ENCODE data around the gene XPNPEP2.

The XPNPEP2 gene

DNA sequence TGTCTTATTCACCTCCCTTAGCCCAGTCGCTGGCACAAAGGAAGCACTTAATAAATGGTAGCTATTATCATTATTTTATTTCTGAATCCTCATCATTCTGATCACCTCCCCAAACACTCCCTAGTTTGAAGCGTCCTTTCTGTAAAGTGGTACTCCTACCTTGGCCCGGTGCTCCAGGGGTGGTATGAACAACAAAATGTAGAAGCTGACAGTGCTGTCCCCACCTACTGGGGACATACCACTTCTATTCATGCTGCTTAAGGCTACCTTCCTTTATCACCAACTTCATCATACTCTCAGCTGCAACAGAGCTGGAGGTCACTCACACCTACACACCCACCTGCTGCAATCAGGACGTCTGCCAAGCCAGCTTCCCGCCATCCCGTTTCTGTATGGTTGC lies 43.2 kb upstream of the XPNPEP2 start:
- H3K4me3 ChIP-seq (ENCODE audit: low read depth, low read length), result no peak overlapping the region
- no peak for TF ChIP-seq MYC (IDR thresholded peaks at IDR 0.05; ENCODE audit: low read depth, low read length)
- no peak for TF ChIP-seq POLR2A (IDR thresholded peaks at IDR 0.05; ENCODE audit: extremely low read depth, insufficient read length)
- TF ChIP-seq, protein P1, sequence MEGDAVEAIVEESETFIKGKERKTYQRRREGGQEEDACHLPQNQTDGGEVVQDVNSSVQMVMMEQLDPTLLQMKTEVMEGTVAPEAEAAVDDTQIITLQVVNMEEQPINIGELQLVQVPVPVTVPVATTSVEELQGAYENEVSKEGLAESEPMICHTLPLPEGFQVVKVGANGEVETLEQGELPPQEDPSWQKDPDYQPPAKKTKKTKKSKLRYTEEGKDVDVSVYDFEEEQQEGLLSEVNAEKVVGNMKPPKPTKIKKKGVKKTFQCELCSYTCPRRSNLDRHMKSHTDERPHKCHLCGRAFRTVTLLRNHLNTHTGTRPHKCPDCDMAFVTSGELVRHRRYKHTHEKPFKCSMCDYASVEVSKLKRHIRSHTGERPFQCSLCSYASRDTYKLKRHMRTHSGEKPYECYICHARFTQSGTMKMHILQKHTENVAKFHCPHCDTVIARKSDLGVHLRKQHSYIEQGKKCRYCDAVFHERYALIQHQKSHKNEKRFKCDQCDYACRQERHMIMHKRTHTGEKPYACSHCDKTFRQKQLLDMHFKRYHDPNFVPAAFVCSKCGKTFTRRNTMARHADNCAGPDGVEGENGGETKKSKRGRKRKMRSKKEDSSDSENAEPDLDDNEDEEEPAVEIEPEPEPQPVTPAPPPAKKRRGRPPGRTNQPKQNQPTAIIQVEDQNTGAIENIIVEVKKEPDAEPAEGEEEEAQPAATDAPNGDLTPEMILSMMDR (IDR thresholded peaks at IDR 0.05; ENCODE audit: low read depth, low read length), result no peak
- TF ChIP-seq, protein P2, sequence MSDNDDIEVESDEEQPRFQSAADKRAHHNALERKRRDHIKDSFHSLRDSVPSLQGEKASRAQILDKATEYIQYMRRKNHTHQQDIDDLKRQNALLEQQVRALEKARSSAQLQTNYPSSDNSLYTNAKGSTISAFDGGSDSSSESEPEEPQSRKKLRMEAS (IDR thresholded peaks at IDR 0.05; ENCODE audit: low read depth, low read length), result no peak
- DNase-seq (ENCODE audit: low read depth), result no peak

DNA sequence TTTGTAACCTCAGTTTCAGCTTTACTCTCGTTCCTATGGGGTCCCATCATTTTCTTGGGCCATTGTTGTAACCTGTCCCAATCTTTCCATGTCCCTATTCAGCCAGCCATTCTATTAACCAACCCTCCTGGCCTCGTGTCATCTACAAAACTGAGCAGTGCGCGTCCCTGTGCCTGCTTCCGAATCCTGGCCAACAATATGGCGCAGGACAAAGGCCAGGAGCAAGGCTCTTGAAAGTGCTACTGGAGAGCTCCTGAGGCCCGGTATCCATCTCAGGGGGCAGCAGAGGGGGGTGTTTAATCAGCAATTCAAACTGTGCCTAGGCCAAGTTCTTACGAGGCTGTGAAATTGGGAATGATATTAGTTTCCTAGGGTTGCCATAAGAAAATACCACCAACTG lies 42.8 kb upstream of the XPNPEP2 start:
- TF ChIP-seq MYC (IDR thresholded peaks at IDR 0.05; ENCODE audit: low read depth, low read length) (no peak), POLR2A (IDR thresholded peaks at IDR 0.05; ENCODE audit: extremely low read depth, insufficient read length) (no peak)
- TF ChIP-seq, protein P2 (IDR thresholded peaks at IDR 0.05; ENCODE audit: low read depth, low read length), result no peak
- TF ChIP-seq, protein P1 (IDR thresholded peaks at IDR 0.05; ENCODE audit: low read depth, low read length), result no peak
- no peak overlapping the region for H3K4me3 ChIP-seq (ENCODE audit: low read depth, low read length)
- no peak for DNase-seq (ENCODE audit: low read depth)

DNA sequence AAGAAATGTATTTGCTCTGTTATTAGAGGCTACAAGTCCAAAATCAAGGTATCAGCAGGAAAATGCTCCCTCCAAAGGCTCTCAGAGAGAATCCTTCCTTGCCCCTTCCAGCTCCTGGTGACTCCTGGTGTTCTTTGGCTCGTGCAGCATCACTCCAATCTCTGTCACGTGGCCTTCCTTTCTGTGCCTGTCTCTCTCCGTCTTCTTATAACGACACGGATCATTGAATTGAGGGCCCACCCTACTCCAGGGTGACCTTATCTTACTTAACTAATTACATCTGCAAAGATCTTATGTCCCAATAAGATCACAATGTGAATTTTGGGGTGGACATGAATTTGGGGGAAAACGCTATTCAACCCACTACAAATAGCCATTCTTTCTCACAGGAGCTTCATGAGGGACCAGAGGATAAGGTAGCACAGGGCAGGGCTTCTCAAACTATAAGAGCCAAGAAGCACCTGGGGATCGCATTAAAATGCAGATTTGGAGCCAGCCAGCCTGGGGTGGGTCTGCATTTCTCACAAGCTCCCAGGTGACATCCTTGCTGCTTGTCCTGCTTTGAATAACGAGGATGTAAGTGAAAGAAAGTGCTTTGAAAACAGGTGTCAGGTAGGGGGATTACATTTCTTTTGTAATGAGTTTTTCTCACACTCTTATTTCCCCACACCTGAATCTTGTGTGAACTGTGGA lies 42.2 kb upstream of the XPNPEP2 start:
- TF ChIP-seq POLR2A (IDR thresholded peaks at IDR 0.05; ENCODE audit: extremely low read depth, insufficient read length) (no peak), MYC (IDR thresholded peaks at IDR 0.05; ENCODE audit: low read depth, low read length) (no peak)
- TF ChIP-seq, protein P2 (IDR thresholded peaks at IDR 0.05; ENCODE audit: low read depth, low read length), result no peak
- no peak overlapping the region for H3K4me3 ChIP-seq (ENCODE audit: low read depth, low read length)
- DNase-seq (ENCODE audit: low read depth), result no peak

DNA sequence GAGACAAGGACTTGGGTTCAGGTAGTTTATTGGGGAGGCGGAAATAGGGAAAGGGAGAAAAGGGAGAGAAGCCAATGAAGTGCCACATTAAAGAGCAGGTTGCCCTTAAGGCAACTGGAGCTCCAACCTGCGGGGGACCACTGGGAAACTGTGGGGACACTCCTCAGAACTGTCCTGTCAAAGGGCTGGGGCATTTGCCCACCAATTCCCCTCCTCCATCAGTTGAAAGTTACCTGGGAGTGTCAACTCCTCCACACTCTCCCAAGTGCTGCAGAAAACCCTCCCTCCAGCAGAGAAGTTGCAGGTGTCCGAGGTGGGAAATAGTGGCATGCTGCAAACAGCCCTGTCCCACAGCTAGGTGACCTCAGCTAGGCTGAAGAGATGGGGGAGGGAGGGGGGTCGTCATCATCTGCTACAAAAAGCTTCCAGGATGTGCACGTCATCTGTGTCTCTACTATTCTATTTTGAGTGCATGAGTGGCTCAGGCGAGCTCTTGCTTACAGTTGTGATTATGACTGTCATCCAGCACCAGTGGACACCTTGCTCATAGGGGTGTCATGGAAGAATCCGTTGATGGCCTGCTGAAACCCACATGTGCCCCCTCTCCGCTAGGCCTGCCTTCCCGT lies 41.5 kb upstream of the XPNPEP2 start:
- DNase-seq (ENCODE audit: low read depth), result no peak
- TF ChIP-seq, protein P2 (IDR thresholded peaks at IDR 0.05; ENCODE audit: low read depth, low read length), result no peak
- TF ChIP-seq MYC (IDR thresholded peaks at IDR 0.05; ENCODE audit: low read depth, low read length) (no peak), POLR2A (IDR thresholded peaks at IDR 0.05; ENCODE audit: extremely low read depth, insufficient read length) (no peak)
- TF ChIP-seq, protein P1 (IDR thresholded peaks at IDR 0.05; ENCODE audit: low read depth, low read length), result no peak
- H3K4me3 ChIP-seq (ENCODE audit: low read depth, low read length), result no peak overlapping the region

DNA sequence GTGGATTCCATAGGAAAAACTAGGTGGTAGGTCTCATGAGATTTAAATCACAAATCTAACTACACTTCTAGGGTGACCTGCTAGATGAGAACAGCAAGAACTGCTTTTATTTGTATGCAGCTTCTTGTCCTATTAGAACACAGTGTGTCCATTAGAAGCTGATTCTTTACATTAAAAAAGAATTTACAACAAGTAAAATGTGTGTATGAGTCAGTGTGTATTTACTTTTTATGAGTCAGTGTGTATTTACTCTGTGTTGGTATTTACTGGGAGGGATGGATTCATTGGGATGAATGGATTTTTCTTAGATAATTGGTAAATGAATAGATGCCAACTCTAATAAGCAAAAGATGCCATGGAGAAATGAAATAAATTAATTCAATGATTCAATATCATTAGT lies 40.6 kb upstream of the XPNPEP2 start:
- no peak for TF ChIP-seq POLR2A (IDR thresholded peaks at IDR 0.05; ENCODE audit: extremely low read depth, insufficient read length)
- TF ChIP-seq MYC (IDR thresholded peaks at IDR 0.05; ENCODE audit: low read depth, low read length), result no peak
- TF ChIP-seq, protein P1 (IDR thresholded peaks at IDR 0.05; ENCODE audit: low read depth, low read length), result no peak
- TF ChIP-seq, protein P2 (IDR thresholded peaks at IDR 0.05; ENCODE audit: low read depth, low read length), result no peak
- DNase-seq (ENCODE audit: low read depth), result no peak
- H3K4me3 ChIP-seq (ENCODE audit: low read depth, low read length), result no peak overlapping the region

DNA sequence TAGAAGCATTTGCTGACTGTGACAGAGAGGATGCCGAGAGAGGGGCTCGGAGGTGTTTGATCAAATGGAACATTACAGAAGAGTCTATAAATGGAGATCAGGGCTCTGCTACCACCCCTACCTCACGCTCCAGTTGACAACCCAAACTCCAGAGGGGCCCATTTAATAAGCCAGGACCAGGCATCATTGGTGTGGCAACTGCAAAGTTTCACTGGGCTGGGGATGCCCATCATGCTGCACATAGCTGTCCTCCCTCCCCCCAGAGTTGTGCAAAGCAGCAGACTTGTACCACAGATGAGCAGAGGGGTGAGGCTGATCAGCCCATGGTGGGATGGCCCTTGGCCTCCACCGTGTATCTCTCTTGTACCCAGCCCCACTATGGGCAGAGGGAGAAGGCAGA lies 38.2 kb upstream of the XPNPEP2 start:
- TF ChIP-seq, protein P2 (IDR thresholded peaks at IDR 0.05; ENCODE audit: low read depth, low read length), result no peak
- no peak for TF ChIP-seq POLR2A (IDR thresholded peaks at IDR 0.05; ENCODE audit: extremely low read depth, insufficient read length)
- TF ChIP-seq, protein P1 (IDR thresholded peaks at IDR 0.05; ENCODE audit: low read depth, low read length), result no peak
- TF ChIP-seq MYC (IDR thresholded peaks at IDR 0.05; ENCODE audit: low read depth, low read length), result no peak
- H3K4me3 ChIP-seq (ENCODE audit: low read depth, low read length), result no peak overlapping the region
- DNase-seq (ENCODE audit: low read depth), result no peak

All from NB4 (cell line).